ENCODE data around the gene ACOT8. TPM values are rescaled to one million over a fixed set of nuclear protein-coding genes. Genes with fewer than 3 reads are reported as not detected.

ACOT8 gene
- total RNA-seq, 1 experiment from 2014 or later: 38.1 TPM

DNA sequence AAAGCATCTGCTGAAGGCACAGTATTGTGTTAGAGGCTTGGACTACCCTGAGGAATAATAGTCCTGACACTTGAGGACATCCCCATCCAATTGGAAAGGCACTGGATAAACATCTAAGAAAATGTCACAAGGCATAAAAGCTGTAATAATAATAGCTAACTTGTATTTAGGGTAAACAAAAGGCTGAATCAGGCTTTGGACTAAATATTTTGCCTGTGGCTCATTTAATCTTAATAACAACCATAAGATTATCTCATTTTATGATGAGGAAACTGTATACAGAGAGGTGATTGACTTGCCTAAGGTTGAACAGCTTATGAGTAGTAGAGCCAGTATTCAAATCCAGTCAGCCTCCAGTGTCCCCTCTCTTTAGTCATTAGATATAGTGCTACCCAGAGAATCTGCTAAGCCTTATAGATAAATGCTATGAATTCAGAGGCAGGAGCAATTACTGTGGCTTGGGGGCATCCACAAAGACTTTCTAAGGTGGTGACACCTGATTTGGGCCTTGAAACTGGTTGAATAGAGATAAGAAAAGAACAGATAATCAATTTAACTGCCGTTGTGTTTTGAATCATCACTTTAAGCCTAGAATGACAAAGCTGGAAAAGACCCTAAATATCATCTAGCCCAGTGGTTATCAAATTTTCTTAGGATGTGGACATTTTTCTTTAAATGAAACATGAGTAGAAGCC, 16.4 kb upstream of the ACOT8 start (continued):
- no peak for TF ChIP-seq SMAD3 (CRISPR knock-in tag; IDR thresholded peaks at IDR 0.05; ENCODE audit: borderline replicate concordance)
- TF ChIP-seq, protein P1, sequence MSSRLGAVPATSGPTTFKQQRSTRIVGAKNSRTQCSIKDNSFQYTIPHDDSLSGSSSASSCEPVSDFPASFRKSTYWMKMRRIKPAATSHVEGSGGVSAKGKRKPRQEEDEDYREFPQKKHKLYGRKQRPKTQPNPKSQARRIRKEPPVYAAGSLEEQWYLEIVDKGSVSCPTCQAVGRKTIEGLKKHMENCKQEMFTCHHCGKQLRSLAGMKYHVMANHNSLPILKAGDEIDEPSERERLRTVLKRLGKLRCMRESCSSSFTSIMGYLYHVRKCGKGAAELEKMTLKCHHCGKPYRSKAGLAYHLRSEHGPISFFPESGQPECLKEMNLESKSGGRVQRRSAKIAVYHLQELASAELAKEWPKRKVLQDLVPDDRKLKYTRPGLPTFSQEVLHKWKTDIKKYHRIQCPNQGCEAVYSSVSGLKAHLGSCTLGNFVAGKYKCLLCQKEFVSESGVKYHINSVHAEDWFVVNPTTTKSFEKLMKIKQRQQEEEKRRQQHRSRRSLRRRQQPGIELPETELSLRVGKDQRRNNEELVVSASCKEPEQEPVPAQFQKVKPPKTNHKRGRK (CRISPR knock-in tag; IDR thresholded peaks at IDR 0.05; ENCODE audit: borderline replicate concordance): no peak
- TF ChIP-seq ZNF396 (CRISPR knock-in tag; IDR thresholded peaks at IDR 0.05; ENCODE audit: borderline replicate concordance): no peak
- TF ChIP-seq IRF2 (CRISPR knock-in tag; IDR thresholded peaks at IDR 0.05; ENCODE audit: borderline replicate concordance, low read depth): no peak
- no peak for TF ChIP-seq JAZF1 (CRISPR knock-in tag; IDR thresholded peaks at IDR 0.05)
- TF ChIP-seq ZNF138 (CRISPR knock-in tag; conservative IDR thresholded peaks at IDR 0.05): no peak
- TF ChIP-seq, protein P2, sequence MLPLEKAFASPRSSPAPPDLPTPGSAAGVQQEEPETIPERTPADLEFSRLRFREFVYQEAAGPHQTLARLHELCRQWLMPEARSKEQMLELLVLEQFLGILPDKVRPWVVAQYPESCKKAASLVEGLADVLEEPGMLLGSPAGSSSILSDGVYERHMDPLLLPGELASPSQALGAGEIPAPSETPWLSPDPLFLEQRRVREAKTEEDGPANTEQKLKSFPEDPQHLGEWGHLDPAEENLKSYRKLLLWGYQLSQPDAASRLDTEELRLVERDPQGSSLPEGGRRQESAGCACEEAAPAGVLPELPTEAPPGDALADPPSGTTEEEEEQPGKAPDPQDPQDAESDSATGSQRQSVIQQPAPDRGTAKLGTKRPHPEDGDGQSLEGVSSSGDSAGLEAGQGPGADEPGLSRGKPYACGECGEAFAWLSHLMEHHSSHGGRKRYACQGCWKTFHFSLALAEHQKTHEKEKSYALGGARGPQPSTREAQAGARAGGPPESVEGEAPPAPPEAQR (CRISPR knock-in tag; IDR thresholded peaks at IDR 0.05): no peak
- TF ChIP-seq, protein P3, sequence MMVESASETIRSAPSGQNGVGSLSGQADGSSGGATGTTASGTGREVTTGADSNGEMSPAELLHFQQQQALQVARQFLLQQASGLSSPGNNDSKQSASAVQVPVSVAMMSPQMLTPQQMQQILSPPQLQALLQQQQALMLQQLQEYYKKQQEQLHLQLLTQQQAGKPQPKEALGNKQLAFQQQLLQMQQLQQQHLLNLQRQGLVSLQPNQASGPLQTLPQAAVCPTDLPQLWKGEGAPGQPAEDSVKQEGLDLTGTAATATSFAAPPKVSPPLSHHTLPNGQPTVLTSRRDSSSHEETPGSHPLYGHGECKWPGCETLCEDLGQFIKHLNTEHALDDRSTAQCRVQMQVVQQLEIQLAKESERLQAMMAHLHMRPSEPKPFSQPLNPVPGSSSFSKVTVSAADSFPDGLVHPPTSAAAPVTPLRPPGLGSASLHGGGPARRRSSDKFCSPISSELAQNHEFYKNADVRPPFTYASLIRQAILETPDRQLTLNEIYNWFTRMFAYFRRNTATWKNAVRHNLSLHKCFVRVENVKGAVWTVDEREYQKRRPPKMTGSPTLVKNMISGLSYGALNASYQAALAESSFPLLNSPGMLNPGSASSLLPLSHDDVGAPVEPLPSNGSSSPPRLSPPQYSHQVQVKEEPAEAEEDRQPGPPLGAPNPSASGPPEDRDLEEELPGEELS (CRISPR knock-in tag; IDR thresholded peaks at IDR 0.05): no peak
- TF ChIP-seq OVOL2 (CRISPR knock-in tag; IDR thresholded peaks at IDR 0.05; ENCODE audit: borderline replicate concordance): no peak
- TF ChIP-seq ESRRA (CRISPR knock-in tag; IDR thresholded peaks at IDR 0.05; ENCODE audit: borderline replicate concordance): no peak

DNA sequence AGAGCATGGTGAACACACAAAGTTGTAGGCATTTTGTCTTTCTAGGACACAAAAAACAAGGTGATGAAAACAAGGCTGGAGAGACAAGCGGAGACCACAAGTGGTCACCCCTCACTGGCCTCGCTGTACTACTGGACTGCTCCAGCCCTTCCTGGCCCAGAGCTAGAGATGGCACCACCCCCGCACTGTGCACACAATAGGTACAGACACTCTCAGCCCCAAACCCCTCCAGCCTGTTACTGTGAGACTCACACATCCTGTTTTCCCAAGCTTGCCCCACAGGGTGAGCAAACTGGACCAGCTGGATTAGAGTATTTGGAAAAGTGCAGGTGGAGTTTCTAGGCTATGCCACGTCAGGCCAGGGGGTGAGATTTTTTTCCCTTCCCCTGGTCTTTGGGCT, 15.4 kb upstream of the ACOT8 start:
- no peak for TF ChIP-seq IRF2 (CRISPR knock-in tag; IDR thresholded peaks at IDR 0.05; ENCODE audit: borderline replicate concordance, low read depth)
- TF ChIP-seq, protein P4, sequence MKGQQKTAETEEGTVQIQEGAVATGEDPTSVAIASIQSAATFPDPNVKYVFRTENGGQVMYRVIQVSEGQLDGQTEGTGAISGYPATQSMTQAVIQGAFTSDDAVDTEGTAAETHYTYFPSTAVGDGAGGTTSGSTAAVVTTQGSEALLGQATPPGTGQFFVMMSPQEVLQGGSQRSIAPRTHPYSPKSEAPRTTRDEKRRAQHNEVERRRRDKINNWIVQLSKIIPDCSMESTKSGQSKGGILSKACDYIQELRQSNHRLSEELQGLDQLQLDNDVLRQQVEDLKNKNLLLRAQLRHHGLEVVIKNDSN (CRISPR knock-in tag; IDR thresholded peaks at IDR 0.05): no peak
- TF ChIP-seq JUN (CRISPR knock-in tag; IDR thresholded peaks at IDR 0.05): no peak
- TF ChIP-seq ZBTB21 (CRISPR knock-in tag; IDR thresholded peaks at IDR 0.05; ENCODE audit: borderline replicate concordance): no peak
- TF ChIP-seq ZNF138 (CRISPR knock-in tag; conservative IDR thresholded peaks at IDR 0.05): no peak
- TF ChIP-seq, protein P5, sequence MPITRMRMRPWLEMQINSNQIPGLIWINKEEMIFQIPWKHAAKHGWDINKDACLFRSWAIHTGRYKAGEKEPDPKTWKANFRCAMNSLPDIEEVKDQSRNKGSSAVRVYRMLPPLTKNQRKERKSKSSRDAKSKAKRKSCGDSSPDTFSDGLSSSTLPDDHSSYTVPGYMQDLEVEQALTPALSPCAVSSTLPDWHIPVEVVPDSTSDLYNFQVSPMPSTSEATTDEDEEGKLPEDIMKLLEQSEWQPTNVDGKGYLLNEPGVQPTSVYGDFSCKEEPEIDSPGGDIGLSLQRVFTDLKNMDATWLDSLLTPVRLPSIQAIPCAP (CRISPR knock-in tag; IDR thresholded peaks at IDR 0.05): no peak
- TF ChIP-seq ZNF317 (CRISPR knock-in tag; IDR thresholded peaks at IDR 0.05; ENCODE audit: borderline replicate concordance, low read depth): no peak
- no peak for TF ChIP-seq ZNF416 (CRISPR knock-in tag; IDR thresholded peaks at IDR 0.05)
- CTCF ChIA-PET: interaction anchor here (0.5 to 1.8 kb wide), 5 partner anchors 9 to 327 kb away, joined by 3 to 9 read pairs (median 3); no protein-coding TSS in a partner anchor
- POLR2A ChIA-PET: no interaction called here
- Mint-ChIP-seq H3K27ac (peak overlapping the region; percentile 10; the same call in 1 of the 2 replicates), H3K9me3 (peaks cover 4% of the 10 kb centered on the region; the same call in 1 of the 2 replicates), H3K36me3 (peaks cover 5% of the 10 kb centered on the region; the same call in 1 of the 2 replicates), H3K4me1 (no peaks in the 10 kb centered on the region), H3K27me3 (ENCODE audit: low read depth) (no peaks in the 10 kb centered on the region), H3K4me3 (no peak overlapping the region)
- DNase-seq (ENCODE audit: low spot score): no peak
- ATAC-seq: no peak

DNA sequence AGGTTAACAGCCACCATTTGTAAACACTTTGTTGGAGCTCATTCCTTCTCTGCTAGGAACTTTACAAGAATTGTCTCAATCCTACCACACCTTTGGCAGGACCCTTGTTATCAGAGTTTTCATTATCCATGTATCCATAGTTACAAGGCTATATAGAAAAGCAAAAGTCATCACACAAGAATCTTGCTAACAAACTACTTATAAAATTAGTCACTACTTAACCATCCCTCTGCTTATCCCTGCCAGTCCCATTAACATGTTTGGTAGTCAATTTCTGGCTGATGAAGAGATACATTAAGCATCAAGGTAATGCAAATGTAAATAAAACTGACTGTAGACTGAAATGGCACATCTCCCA, 10.6 kb upstream of the ACOT8 start:
- ChIA-PET POLR2A (no interaction called here), CTCF (interaction anchor here (1.7 kb wide), 1 partner anchor 22 kb away, joined by 4 read pairs; no protein-coding TSS in a partner anchor)
- Mint-ChIP-seq H3K4me1 (no peaks in the 10 kb centered on the region), H3K9me3 (no peaks in the 10 kb centered on the region), H3K27me3 (ENCODE audit: low read depth) (no peaks in the 10 kb centered on the region), H3K4me3 (no peak overlapping the region), H3K36me3 (no peaks in the 10 kb centered on the region), H3K27ac (no peak overlapping the region)
- ATAC-seq: no peak
- DNase-seq (ENCODE audit: low spot score): no peak
- no peak for TF ChIP-seq SMAD3 (CRISPR knock-in tag; IDR thresholded peaks at IDR 0.05; ENCODE audit: borderline replicate concordance)
- TF ChIP-seq, protein P6, sequence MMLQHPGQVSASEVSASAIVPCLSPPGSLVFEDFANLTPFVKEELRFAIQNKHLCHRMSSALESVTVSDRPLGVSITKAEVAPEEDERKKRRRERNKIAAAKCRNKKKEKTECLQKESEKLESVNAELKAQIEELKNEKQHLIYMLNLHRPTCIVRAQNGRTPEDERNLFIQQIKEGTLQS (CRISPR knock-in tag; conservative IDR thresholded peaks at IDR 0.05): no peak
- no peak for TF ChIP-seq ESRRA (CRISPR knock-in tag; IDR thresholded peaks at IDR 0.05; ENCODE audit: borderline replicate concordance)
- TF ChIP-seq SP1 (CRISPR knock-in tag; conservative IDR thresholded peaks at IDR 0.05): no peak
- TF ChIP-seq, protein P7, sequence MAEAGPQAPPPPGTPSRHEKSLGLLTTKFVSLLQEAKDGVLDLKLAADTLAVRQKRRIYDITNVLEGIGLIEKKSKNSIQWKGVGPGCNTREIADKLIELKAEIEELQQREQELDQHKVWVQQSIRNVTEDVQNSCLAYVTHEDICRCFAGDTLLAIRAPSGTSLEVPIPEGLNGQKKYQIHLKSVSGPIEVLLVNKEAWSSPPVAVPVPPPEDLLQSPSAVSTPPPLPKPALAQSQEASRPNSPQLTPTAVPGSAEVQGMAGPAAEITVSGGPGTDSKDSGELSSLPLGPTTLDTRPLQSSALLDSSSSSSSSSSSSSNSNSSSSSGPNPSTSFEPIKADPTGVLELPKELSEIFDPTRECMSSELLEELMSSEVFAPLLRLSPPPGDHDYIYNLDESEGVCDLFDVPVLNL (CRISPR knock-in tag; IDR thresholded peaks at IDR 0.05; ENCODE audit: borderline replicate concordance, low read depth): no peak
- TF ChIP-seq, protein P8, sequence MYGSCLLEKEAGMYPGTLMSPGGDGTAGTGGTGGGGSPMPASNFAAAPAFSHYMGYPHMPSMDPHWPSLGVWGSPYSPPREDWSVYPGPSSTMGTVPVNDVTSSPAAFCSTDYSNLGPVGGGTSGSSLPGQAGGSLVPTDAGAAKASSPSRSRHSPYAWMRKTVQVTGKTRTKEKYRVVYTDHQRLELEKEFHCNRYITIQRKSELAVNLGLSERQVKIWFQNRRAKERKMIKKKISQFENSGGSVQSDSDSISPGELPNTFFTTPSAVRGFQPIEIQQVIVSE (CRISPR knock-in tag; IDR thresholded peaks at IDR 0.05; ENCODE audit: borderline replicate concordance): no peak
- TF ChIP-seq MXD4 (CRISPR knock-in tag; IDR thresholded peaks at IDR 0.05; ENCODE audit: borderline replicate concordance): no peak
- TF ChIP-seq OVOL2 (CRISPR knock-in tag; IDR thresholded peaks at IDR 0.05; ENCODE audit: borderline replicate concordance): no peak
